Measurements from ENCODE around the gene U2SURP. TPM values are rescaled to one million over a fixed set of nuclear protein-coding genes. Genes with fewer than 3 reads are reported as not detected.

Gene U2SURP
- total RNA-seq, 1 experiment from 2014 or later = 132 TPM

DNA sequence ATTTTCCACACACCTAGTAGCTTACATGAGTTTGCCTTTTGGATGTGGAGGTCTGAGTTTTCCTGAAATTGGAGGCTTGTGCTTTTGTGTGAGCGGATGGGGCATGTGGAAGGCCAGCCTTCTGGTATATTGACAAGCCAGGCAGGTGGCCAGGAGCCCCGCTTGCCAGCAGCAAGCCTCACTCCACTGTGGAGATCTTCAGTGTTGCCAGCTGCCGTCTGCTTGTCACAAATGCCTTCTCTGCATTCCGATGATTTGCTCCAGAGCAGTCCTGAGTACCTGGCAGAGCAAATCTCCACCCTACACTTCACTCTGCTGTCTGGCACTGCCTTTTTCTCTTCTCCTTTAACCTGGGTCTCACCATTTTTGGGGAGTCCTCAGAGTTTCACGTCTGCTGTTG, 89.1 kb downstream of the U2SURP start:
- intact Hi-C loops (cut with micrococcal nuclease) = no loop called here
- H3K4me2 ChIP-seq (ENCODE audit: low read length) = no peak overlapping the region
- H3K79me2 ChIP-seq (ENCODE audit: insufficient read depth, low read length) = no peaks in the 10 kb centered on the region
- ChIA-PET CTCF (no interaction called here), POLR2A (no interaction called here), RAD21 (ENCODE audit: low non-redundant PET in 1 of 2, low total read pairs in 2 of 2, uncharacterized antibody in 2 of 2, unreplicated experiment in 2 of 2) (no interaction called here)
- no peak for ATAC-seq
- no peak overlapping the region for H3K27ac ChIP-seq (ENCODE audit: low read depth, low read length)
- no peaks in the 10 kb centered on the region for H3K9me2 ChIP-seq (ENCODE audit: insufficient read depth)
- DNase-seq (ENCODE audit: low read depth, low spot score) = no peak
- no TSS peak for BruUV-seq (replicated peaks)
- no peak overlapping the region for H2AFZ ChIP-seq (ENCODE audit: low read depth, low read length, poor library complexity, severe bottlenecking)
- no peaks in the 10 kb centered on the region for H3K4me1 ChIP-seq (ENCODE audit: control insufficient read depth in 1 of 2, insufficient read depth in 2 of 2, low read length in 2 of 2)
- TF ChIP-seq RAD21 (IDR thresholded peaks at IDR 0.05; ENCODE audit: low read depth) (no peak), CBX3 (IDR thresholded peaks at IDR 0.05; ENCODE audit: low read depth) (no peak), TCF7L2 (IDR thresholded peaks at IDR 0.05; ENCODE audit: borderline replicate concordance, extremely low read depth, insufficient read depth, insufficient read length) (no peak), ZNF274 (IDR thresholded peaks at IDR 0.05; ENCODE audit: low read depth, low read length) (no peak), SP1 (IDR thresholded peaks at IDR 0.05; ENCODE audit: low read depth) (no peak), CEBPB (IDR thresholded peaks at IDR 0.05; ENCODE audit: low read depth) (no peak), EZH2 (IDR thresholded peaks at IDR 0.05) (no peak), POLR2AphosphoS5 (IDR thresholded peaks at IDR 0.05; ENCODE audit: low read depth, low read length) (no peak)
- TF ChIP-seq, protein P1, sequence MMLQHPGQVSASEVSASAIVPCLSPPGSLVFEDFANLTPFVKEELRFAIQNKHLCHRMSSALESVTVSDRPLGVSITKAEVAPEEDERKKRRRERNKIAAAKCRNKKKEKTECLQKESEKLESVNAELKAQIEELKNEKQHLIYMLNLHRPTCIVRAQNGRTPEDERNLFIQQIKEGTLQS (IDR thresholded peaks at IDR 0.05) = no peak
- TF ChIP-seq, protein P2, sequence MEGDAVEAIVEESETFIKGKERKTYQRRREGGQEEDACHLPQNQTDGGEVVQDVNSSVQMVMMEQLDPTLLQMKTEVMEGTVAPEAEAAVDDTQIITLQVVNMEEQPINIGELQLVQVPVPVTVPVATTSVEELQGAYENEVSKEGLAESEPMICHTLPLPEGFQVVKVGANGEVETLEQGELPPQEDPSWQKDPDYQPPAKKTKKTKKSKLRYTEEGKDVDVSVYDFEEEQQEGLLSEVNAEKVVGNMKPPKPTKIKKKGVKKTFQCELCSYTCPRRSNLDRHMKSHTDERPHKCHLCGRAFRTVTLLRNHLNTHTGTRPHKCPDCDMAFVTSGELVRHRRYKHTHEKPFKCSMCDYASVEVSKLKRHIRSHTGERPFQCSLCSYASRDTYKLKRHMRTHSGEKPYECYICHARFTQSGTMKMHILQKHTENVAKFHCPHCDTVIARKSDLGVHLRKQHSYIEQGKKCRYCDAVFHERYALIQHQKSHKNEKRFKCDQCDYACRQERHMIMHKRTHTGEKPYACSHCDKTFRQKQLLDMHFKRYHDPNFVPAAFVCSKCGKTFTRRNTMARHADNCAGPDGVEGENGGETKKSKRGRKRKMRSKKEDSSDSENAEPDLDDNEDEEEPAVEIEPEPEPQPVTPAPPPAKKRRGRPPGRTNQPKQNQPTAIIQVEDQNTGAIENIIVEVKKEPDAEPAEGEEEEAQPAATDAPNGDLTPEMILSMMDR (IDR thresholded peaks at IDR 0.05 in 2 of 3, conservative IDR thresholded peaks at IDR 0.05 in 1 of 3; ENCODE audit: borderline replicate concordance in 1 of 3, insufficient read depth in 1 of 3, low read depth in 2 of 3, low read length in 2 of 3) = no peak
- no peaks in the 10 kb centered on the region for H3K36me3 ChIP-seq (ENCODE audit: control insufficient read depth in 1 of 2, insufficient read depth in 2 of 2, low read length in 2 of 2)
- no peak overlapping the region for H3K4me3 ChIP-seq (replicated peaks in 1 of 2; ENCODE audit: low read depth in 1 of 2, low read length in 2 of 2)
- H3K27me3 ChIP-seq (ENCODE audit: insufficient read depth, low read length) = no peaks in the 10 kb centered on the region
- no peak overlapping the region for H3K9ac ChIP-seq (ENCODE audit: low read length)
- H4K20me1 ChIP-seq (ENCODE audit: insufficient read depth) = no peaks in the 10 kb centered on the region
- H3K9me3 ChIP-seq (ENCODE audit: control insufficient read depth in 1 of 2, insufficient read depth in 1 of 2, low read depth in 1 of 2, low read length in 2 of 2) = no peaks in the 10 kb centered on the region

Data from HCT116 (cell line).